Sigmoid colon (tissue), 7 donors: ENCODE measurements around the gene VPS26A. TPM values are rescaled to one million over a fixed set of nuclear protein-coding genes. Genes with fewer than 3 reads are reported as not detected.

Experiments used
- DNase-seq: peaks from one replicate; pipeline ENCODE4 v3.0.0-alpha.2; 2019
- H3K27ac ChIP-seq, 4 donors: fragments of 200-600 bp; sonication (generic); one replicate each; pipeline ENCODE4 v1.5.1; 2016 to 2019; ENCODE audit warnings: mild to moderate bottlenecking in 1 of 4
- H3K27me3 ChIP-seq, 3 donors: fragments of 200-600 bp; sonication (generic); one replicate each; pipeline ENCODE4 v1.5.1; 2019; ENCODE audit warnings: mild to moderate bottlenecking in 1 of 3
- H3K36me3 ChIP-seq, 4 donors: fragments of 200-600 bp; sonication (generic); one replicate each; pipeline ENCODE4 v1.5.1; 2016 to 2019
- H3K4me1 ChIP-seq, 4 donors: fragments of 200-600 bp; sonication (generic); one replicate each; pipeline ENCODE4 v1.5.1; 2017 to 2019
- H3K4me3 ChIP-seq, 4 donors: fragments of 200-600 bp; sonication (generic); one replicate each; pipeline ENCODE4 v1.5.1; 2017 to 2019; ENCODE audit warnings: mild to moderate bottlenecking in 2 of 4, moderate library complexity in 1 of 4
- H3K9me3 ChIP-seq, 4 donors: fragments of 200-600 bp in 3 of 4; sonication (generic) in 3 of 4; one replicate each; pipeline versions ENCODE4 v1.5.1 to v1.6.1; 2013 to 2019
- EP300 ChIP-seq, 4 donors: sonication (generic); formaldehyde crosslinking; IDR thresholded peaks; one replicate each; pipeline ENCODE4 v1.6.1; 2017; ENCODE audit warnings: antibody characterized with exemption in 4 of 4
- POLR2A ChIP-seq, 2 donors: fragments of 450-650 bp; IDR thresholded peaks; one replicate each; pipeline ENCODE4 v1.6.1; 2016; ENCODE audit warnings: antibody characterized with exemption in 2 of 2, mild to moderate bottlenecking in 2 of 2, moderate library complexity in 2 of 2
- POLR2AphosphoS5 ChIP-seq, 4 donors: sonication (generic); formaldehyde crosslinking; IDR thresholded peaks; one replicate each; pipeline ENCODE4 v1.6.1; 2017; ENCODE audit warnings: antibody characterized with exemption in 4 of 4
- WGBS, 2 donors: extraction: QIAGEN DNeasy Blood & Tissue Kit; methylation state at CpG; one replicate each; pipeline ENCODE4 v1.1.7; 2013; 5-methylcytosine and 5-hydroxymethylcytosine counted together
- intact Hi-C: fragments of 100-400 bp; cut with DNase I; formaldehyde crosslinking; loops from one replicate; pipeline ENCODE4 v1.15.1; 2023
- polyA plus RNA-seq, 3 donors: library from polyadenylated mRNA; stranded (reverse); fragments of 200-250 nt; gene quantifications; one replicate each; pipeline ENCODE4 v1.2.3, GENCODE V29; 2013
- small RNA-seq, 3 donors: library from RNA; depleted of rRNA; stranded (forward); fragments of <200 nt; gene quantifications; one replicate each; pipeline ENCODE3, GENCODE V24; 2016
- total RNA-seq, 4 donors: library from RNA; depleted of rRNA; stranded (reverse); fragments of >200 nt; gene quantifications; one replicate each; pipeline ENCODE4 v1.1.0, GENCODE V29; 2016
- TF ChIP-seq, protein P1 (sequence below), 4 experiments: fragments of 450-650 bp in 3 of 4; fragments of 200-600 bp in 1 of 4; IDR thresholded peaks; one replicate each; pipeline ENCODE4 v1.5.1; 2016 to 2019; ENCODE audit warnings: antibody characterized with exemption in 4 of 4, mild to moderate bottlenecking in 3 of 4, moderate library complexity in 2 of 4
- donor health status: healthy with polysubstance abuse.
- donor health status: Bipolar disorder and iron deficiency.
- donor health status: healthy.

Gene VPS26A
- total and polyA plus RNA-seq, 7 donors, result 35.7 to 73.1 (median 51.1) TPM

GRCh38 chr10:69220507-69220906 is 96.5 kb downstream of the VPS26A start:
- TF ChIP-seq EP300 (IDR thresholded peaks at IDR 0.05) (no peak), POLR2AphosphoS5 (IDR thresholded peaks at IDR 0.05) (no peak), POLR2A (IDR thresholded peaks at IDR 0.05) (no peak)
- TF ChIP-seq, protein P1, sequence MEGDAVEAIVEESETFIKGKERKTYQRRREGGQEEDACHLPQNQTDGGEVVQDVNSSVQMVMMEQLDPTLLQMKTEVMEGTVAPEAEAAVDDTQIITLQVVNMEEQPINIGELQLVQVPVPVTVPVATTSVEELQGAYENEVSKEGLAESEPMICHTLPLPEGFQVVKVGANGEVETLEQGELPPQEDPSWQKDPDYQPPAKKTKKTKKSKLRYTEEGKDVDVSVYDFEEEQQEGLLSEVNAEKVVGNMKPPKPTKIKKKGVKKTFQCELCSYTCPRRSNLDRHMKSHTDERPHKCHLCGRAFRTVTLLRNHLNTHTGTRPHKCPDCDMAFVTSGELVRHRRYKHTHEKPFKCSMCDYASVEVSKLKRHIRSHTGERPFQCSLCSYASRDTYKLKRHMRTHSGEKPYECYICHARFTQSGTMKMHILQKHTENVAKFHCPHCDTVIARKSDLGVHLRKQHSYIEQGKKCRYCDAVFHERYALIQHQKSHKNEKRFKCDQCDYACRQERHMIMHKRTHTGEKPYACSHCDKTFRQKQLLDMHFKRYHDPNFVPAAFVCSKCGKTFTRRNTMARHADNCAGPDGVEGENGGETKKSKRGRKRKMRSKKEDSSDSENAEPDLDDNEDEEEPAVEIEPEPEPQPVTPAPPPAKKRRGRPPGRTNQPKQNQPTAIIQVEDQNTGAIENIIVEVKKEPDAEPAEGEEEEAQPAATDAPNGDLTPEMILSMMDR (IDR thresholded peaks at IDR 0.05), result no peak
- WGBS, 2 donors, result 89 to 92% methylated on average over 9 of the region's 9 CpGs
- intact Hi-C loops, result no loop called here

More at GRCh38 chr10:69220507-69220906, 96.5 kb downstream of the VPS26A start:
- H3K4me3 ChIP-seq, result no peak overlapping the region
- no peak for DNase-seq
- no peak overlapping the region for H3K27ac ChIP-seq
- no peaks in the 10 kb centered on the region for H3K4me1 ChIP-seq
- H3K27me3 ChIP-seq, result peaks cover 0 to 9% (median 0%) of the 10 kb centered on the region in 3 donors
- no peaks in the 10 kb centered on the region for H3K36me3 ChIP-seq
- no peaks in the 10 kb centered on the region for H3K9me3 ChIP-seq

Small RNAs within 50 kb of the gene (small RNA-seq; reads per million reads assigned to genes)
- 0 reads per million in 3 donors for gene RF00017

Other genes with a start within 250 kb of the VPS26A start
- gene DDX50, start 222.9 kb upstream of the VPS26A start, total RNA-seq, result 10 to 100 TPM; 39.1 to 64.3 (median 51.6) TPM
- 10 to 100 TPM; 13.6 to 23.4 (median 21.0) TPM for gene DDX50, start 222.9 kb upstream of the VPS26A start, polyA plus RNA-seq
- gene DDX21, start 168.0 kb upstream of the VPS26A start, total RNA-seq, result 10 to 100 TPM; 24.6 to 64.9 (median 29.5) TPM
- gene DDX21, start 168.0 kb upstream of the VPS26A start, polyA plus RNA-seq, result 10 to 100 TPM; 16.8 to 37.1 (median 16.9) TPM
- gene KIFBP, start 135.4 kb upstream of the VPS26A start, total RNA-seq, result 10 to 100 TPM; 21.0 to 34.6 (median 23.8) TPM
- 10 to 100 TPM; 12.2 to 16.6 (median 13.8) TPM for gene KIFBP, start 135.4 kb upstream of the VPS26A start, polyA plus RNA-seq
- 10 to 100 TPM; 45.7 to 93.1 (median 81.6) TPM for gene SRGN, start 36.1 kb upstream of the VPS26A start, total RNA-seq
- 100 to 1,000 TPM in 2 of 3 donors, 10 to 100 TPM in 1; 28.2 to 140 (median 124) TPM for gene SRGN, start 36.1 kb upstream of the VPS26A start, polyA plus RNA-seq
- 10 to 100 TPM; 20.8 to 36.2 (median 26.2) TPM for gene SUPV3L1, start 56.1 kb downstream of the VPS26A start, total RNA-seq
- 10 to 100 TPM; 21.6 to 34.5 (median 31.9) TPM for gene SUPV3L1, start 56.1 kb downstream of the VPS26A start, polyA plus RNA-seq
- not detected for gene HKDC1, start 96.2 kb downstream of the VPS26A start, total RNA-seq
- 10 to 100 TPM in 2 of 3 donors, 1 to 10 TPM in 1; 8.4 to 33.3 (median 19.2) TPM for gene HKDC1, start 96.2 kb downstream of the VPS26A start, polyA plus RNA-seq
- 10 to 100 TPM; 60.7 to 74.9 (median 69.1) TPM for gene HK1, start 154.3 kb downstream of the VPS26A start, total RNA-seq
- gene HK1, start 154.3 kb downstream of the VPS26A start, polyA plus RNA-seq, result 10 to 100 TPM; 23.4 to 65.8 (median 34.4) TPM